CD14-positive monocyte (primary cell): ENCODE measurements around the gene ARHGAP18. TPM values are rescaled to one million over a fixed set of nuclear protein-coding genes. Genes with fewer than 3 reads are reported as not detected.

Experiments
- DNase-seq, 3 donors: peaks; one replicate each; pipeline ENCODE4 v3.0.0-alpha.2; 2011 to 2022
- H2AFZ ChIP-seq: 2 replicates; pipeline ENCODE4 v1.6.0; 2012; ENCODE audit warnings: mild to moderate bottlenecking, low read depth, low read length, inconsistent platforms; ENCODE audit not compliant: insufficient read depth, poor library complexity, severe bottlenecking
- H3K27ac ChIP-seq, 2 donors: 1 replicate in 1 of 2; 2 replicates in 1 of 2; pipeline ENCODE4 v1.5.1; 2012 to 2013; ENCODE audit warnings: low read length in 2 of 2, control low read depth in 1 of 2, inconsistent platforms in 1 of 2, low read depth in 1 of 2, mild to moderate bottlenecking in 1 of 2
- H3K27me3 ChIP-seq, 2 donors: one replicate each; pipeline versions ENCODE4 v1.6.0 to v1.6.1; 2011 to 2013; ENCODE audit warnings: low read length in 2 of 2; ENCODE audit not compliant: control insufficient read depth in 2 of 2, insufficient read depth in 2 of 2
- H3K36me3 ChIP-seq, 2 donors: replicated peaks in 1 of 2; 1 replicate in 1 of 2; 2 replicates in 1 of 2; pipeline versions ENCODE4 v1.5.1 to v1.6.1; 2012 to 2013; ENCODE audit warnings: low read length in 2 of 2, control low read depth in 1 of 2, inconsistent platforms in 1 of 2, mild to moderate bottlenecking in 1 of 2; ENCODE audit not compliant: insufficient read depth in 2 of 2, control insufficient read depth in 1 of 2
- H3K4me1 ChIP-seq, 2 donors: 1 replicate in 1 of 2; 2 replicates in 1 of 2; pipeline versions ENCODE4 v1.5.1 to v1.6.1; 2012 to 2013; ENCODE audit warnings: low read length in 2 of 2, control low read depth in 1 of 2, inconsistent platforms in 1 of 2, mild to moderate bottlenecking in 1 of 2, moderate library complexity in 1 of 2; ENCODE audit not compliant: insufficient read depth in 2 of 2, control insufficient read depth in 1 of 2
- H3K4me2 ChIP-seq: replicated peaks from 2 replicates; pipeline ENCODE3; 2012; ENCODE audit warnings: low read length, moderate library complexity, mild to moderate bottlenecking; ENCODE audit not compliant: poor library complexity, severe bottlenecking; ENCODE audit errors: extremely low read depth
- H3K4me3 ChIP-seq, 3 experiments: fragments of 200-600 bp in 1 of 3; sonication (generic) in 1 of 3; replicated peaks in 1 of 3; 1 replicate in 2 of 3; 2 replicates in 1 of 3; pipeline ENCODE4 v1.5.1; 2011 to 2013; ENCODE audit warnings: low read length in 3 of 3, mild to moderate bottlenecking in 3 of 3, control low read depth in 2 of 3, low read depth in 2 of 3, inconsistent platforms in 1 of 3, moderate library complexity in 1 of 3
- H3K79me2 ChIP-seq: 2 replicates; pipeline ENCODE4 v1.6.0; 2012; ENCODE audit warnings: mild to moderate bottlenecking, control low read depth, inconsistent platforms, low read length, moderate library complexity; ENCODE audit not compliant: insufficient read depth
- H3K9ac ChIP-seq: 2 replicates; pipeline ENCODE4 v1.6.0; 2017; ENCODE audit warnings: low read length, mild to moderate bottlenecking; ENCODE audit not compliant: insufficient read depth, poor library complexity, severe bottlenecking
- H3K9me3 ChIP-seq, 2 donors: replicated peaks in 1 of 2; 1 replicate in 1 of 2; 2 replicates in 1 of 2; pipeline versions ENCODE4 v1.5.1 to v1.6.1; 2012 to 2013; ENCODE audit warnings: low read length in 2 of 2, control low read depth in 1 of 2; ENCODE audit not compliant: control insufficient read depth in 1 of 2, insufficient read depth in 1 of 2
- H4K20me1 ChIP-seq: 2 replicates; pipeline ENCODE4 v1.6.0; 2012; ENCODE audit warnings: mild to moderate bottlenecking, low read length, control low read depth, moderate library complexity; ENCODE audit not compliant: insufficient read depth
- H3K27ac Mint-ChIP-seq, 7 donors: one replicate each; pipeline ENCODE4 v1.8.0; 2020; ENCODE audit warnings: mild to moderate bottlenecking in 7 of 7, mixed read lengths in 7 of 7, moderate library complexity in 6 of 7, inconsistent platforms in 2 of 7
- H3K27me3 Mint-ChIP-seq, 3 donors: one replicate each; pipeline ENCODE4 v1.8.0; 2021 to 2022; ENCODE audit warnings: low read depth in 3 of 3, mild to moderate bottlenecking in 3 of 3, mixed read lengths in 3 of 3, moderate library complexity in 3 of 3, inconsistent platforms in 1 of 3
- H3K36me3 Mint-ChIP-seq, 2 donors: one replicate each; pipeline ENCODE4 v1.8.0; 2020; ENCODE audit warnings: mixed read lengths in 2 of 2, inconsistent platforms in 1 of 2, mild to moderate bottlenecking in 1 of 2
- H3K4me1 Mint-ChIP-seq: one replicate; pipeline ENCODE4 v1.8.0; 2020; ENCODE audit warnings: mild to moderate bottlenecking, mixed read lengths
- H3K4me3 Mint-ChIP-seq, 2 donors: one replicate each; pipeline ENCODE4 v1.8.0; 2020; ENCODE audit warnings: mild to moderate bottlenecking in 2 of 2, mixed read lengths in 2 of 2, moderate library complexity in 1 of 2
- H3K9me3 Mint-ChIP-seq, 7 donors: one replicate each; pipeline ENCODE4 v1.8.0; 2020 to 2022; ENCODE audit warnings: mixed read lengths in 7 of 7, mild to moderate bottlenecking in 6 of 7, moderate library complexity in 6 of 7, inconsistent platforms in 2 of 7
- CTCF ChIP-seq: fragments of 200-600 bp; IDR thresholded peaks from one replicate; pipeline ENCODE4 v1.8.0; 2022; ENCODE audit warnings: antibody characterized with exemption, mild to moderate bottlenecking
- WGBS: methylation state at CpG from one replicate; pipeline ENCODE4 v1.1.5; 2013; ENCODE audit warnings: missing lambda C conversion rate; ENCODE audit not compliant: insufficient coverage; 5-methylcytosine and 5-hydroxymethylcytosine counted together
- intact Hi-C, 2 donors: fragments of 100-400 bp; cut with micrococcal nuclease; formaldehyde crosslinking; loops; one replicate each; pipeline versions ENCODE4 v1.15.0 to v1.15.1; 2023
- polyA plus RNA-seq, 3 donors: library from polyadenylated mRNA; depleted of rRNA in 1 of 3; unstranded in 2 of 3; stranded (reverse) in 1 of 3; fragments of 300-500 nt in 2 of 3; fragments of >200 nt in 1 of 3; fragmentation: Illumina TruSeq in 2 of 3; gene quantifications; 1 replicate in 2 of 3; 2 replicates in 1 of 3; pipeline ENCODE4 v1.2.3, GENCODE V29; 2012 to 2021

Gene ARHGAP18
- polyA plus RNA-seq, 3 donors: 3.7 to 5.6 (median 3.8) TPM

- Mint-ChIP-seq H3K36me3 (peaks cover 12 to 20% of the 10 kb centered on the region in 2 donors), H3K27me3 (peaks cover 0 to 1% (median 0%) of the 10 kb centered on the region in 3 donors), H3K4me3 (no peak overlapping the region), H3K27ac (no peak overlapping the region), H3K9me3 (no peaks in the 10 kb centered on the region), H3K4me1 (peaks cover 4% of the 10 kb centered on the region)
- Histone ChIP-seq H3K4me1 (no peaks in the 10 kb centered on the region), H3K36me3 (peaks cover 0 to 8% of the 10 kb centered on the region in 2 donors), H2AFZ (no peak overlapping the region), H3K9me3 (no peaks in the 10 kb centered on the region), H3K27ac (peak overlapping the region in 1 of 2 donors; percentile 6), H3K79me2 (no peaks in the 10 kb centered on the region), H3K27me3 (no peaks in the 10 kb centered on the region), H4K20me1 (no peaks in the 10 kb centered on the region), H3K4me2 (no peak overlapping the region), H3K4me3 (no peak overlapping the region), H3K9ac (no peak overlapping the region)
- DNase-seq: peak in 1 of 3 donors; percentile 16
- WGBS: no CpG with 5 or more reads among the region's 3 CpGs
- TF ChIP-seq CTCF: no peak
- intact Hi-C loops: no loop called here
Observed at GRCh38 chr6:129623008-129623732, 86.8 kb downstream of the ARHGAP18 start.

- H3K27me3 ChIP-seq: no peaks in the 10 kb centered on the region
- H3K9ac ChIP-seq: no peak overlapping the region
- peaks cover 14 to 22% of the 10 kb centered on the region in 2 donors for H3K36me3 Mint-ChIP-seq
- no peak overlapping the region for H3K27ac ChIP-seq
- peaks cover 4 to 20% of the 10 kb centered on the region in 2 donors for H3K36me3 ChIP-seq
- no peak overlapping the region for H3K4me3 ChIP-seq
- no peaks in the 10 kb centered on the region for H4K20me1 ChIP-seq
- H3K9me3 ChIP-seq: no peaks in the 10 kb centered on the region
- H3K4me1 ChIP-seq: no peaks in the 10 kb centered on the region
- no peak overlapping the region for H3K4me2 ChIP-seq
- TF ChIP-seq CTCF: peak; percentile 50
- H3K9me3 Mint-ChIP-seq: no peaks in the 10 kb centered on the region
- DNase-seq: peak in 1 of 3 donors; percentile 12
- peaks cover 0 to 1% (median 0%) of the 10 kb centered on the region in 3 donors for H3K27me3 Mint-ChIP-seq
- no peak overlapping the region for H3K27ac Mint-ChIP-seq
- peaks cover 4% of the 10 kb centered on the region for H3K4me1 Mint-ChIP-seq
- no CpG with 5 or more reads among the region's 4 CpGs for WGBS
- H3K4me3 Mint-ChIP-seq: no peak overlapping the region
- H3K79me2 ChIP-seq: no peaks in the 10 kb centered on the region
- H2AFZ ChIP-seq: no peak overlapping the region
- intact Hi-C loops: no loop called here
Observed at GRCh38 chr6:129621252-129621651, 88.7 kb downstream of the ARHGAP18 start.
